Activated T-cell treated with anti-CD3 and anti-CD28 coated beads for 4 hours (primary cell): ENCODE data around the gene GBGT1.

ENCODE experiments used
- DNase-seq: peaks from one replicate; pipeline ENCODE4 v3.0.0-alpha.2; 2020

The GBGT1 gene

DNA sequence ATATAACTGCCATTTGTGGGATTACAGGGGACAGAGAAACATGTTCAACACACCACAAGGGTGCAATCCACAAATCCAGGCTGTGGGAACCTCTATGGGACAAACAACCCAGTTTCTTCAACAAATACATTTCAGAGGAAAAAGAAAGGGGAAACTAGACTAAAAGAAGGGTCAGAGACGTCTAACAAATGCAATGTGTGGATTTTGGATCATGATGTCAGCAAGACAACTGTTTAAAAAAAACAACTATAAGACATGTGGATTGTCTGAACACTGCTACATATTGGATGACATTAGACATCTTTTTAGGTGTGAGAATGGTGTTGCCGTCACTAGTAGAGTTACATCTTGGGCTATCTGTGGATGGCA, 38.8 kb downstream of the GBGT1 start:
- DNase-seq, result no peak

DNA sequence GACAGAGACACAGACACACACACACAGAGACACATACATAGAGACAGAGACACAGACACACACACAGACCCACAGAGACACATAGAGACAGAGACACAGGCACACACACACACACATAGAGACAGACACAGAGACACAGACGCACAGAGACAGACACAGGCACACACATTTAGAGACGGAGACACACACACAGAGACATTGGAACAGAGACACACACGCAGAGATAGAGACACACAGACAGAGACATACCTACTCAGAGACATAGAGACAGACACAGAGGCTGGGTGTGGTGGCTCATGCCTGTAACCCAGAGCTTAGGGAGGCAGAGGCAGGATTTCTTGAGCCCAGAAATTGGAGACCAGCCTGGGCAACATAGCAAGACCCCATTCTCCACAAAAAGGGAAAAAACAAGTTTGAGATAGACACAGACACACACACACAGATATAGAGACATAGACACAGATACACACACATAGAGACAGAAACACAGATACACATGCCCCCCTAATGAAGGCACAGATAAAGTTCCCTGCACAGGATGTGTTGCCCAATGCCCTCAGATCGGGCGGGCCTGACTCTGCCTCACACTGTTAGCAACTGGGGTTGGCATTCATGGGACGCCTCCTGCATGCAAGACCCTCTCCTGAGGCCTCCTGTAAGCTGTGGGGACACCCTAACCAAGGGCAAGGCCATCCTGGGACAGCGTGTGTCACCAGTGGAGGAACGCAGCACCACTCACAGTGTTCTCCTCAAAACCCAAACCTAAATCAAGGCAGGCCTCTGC, 39.4 kb downstream of the GBGT1 start:
- no peak for DNase-seq

GRCh38 chr9:133122935-133123611, 40.6 kb downstream of the GBGT1 start:
- no peak for DNase-seq

DNA sequence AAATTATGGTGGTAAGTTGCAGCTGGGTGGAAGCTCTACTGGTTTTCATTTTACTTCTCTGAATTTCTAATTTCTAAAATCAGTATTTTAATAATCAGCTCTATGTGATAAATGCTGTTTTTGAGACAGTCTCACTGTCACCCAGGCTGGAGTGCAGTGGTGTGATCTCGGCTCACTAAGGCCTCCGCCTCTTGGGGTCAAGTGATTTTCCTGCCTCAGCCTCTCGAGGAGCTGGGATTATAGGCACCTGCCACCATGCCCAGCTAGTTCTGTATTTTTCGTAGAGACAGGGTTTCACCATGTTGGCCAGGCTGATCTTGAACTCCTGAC, 41.1 kb downstream of the GBGT1 start:
- DNase-seq, result no peak

DNA sequence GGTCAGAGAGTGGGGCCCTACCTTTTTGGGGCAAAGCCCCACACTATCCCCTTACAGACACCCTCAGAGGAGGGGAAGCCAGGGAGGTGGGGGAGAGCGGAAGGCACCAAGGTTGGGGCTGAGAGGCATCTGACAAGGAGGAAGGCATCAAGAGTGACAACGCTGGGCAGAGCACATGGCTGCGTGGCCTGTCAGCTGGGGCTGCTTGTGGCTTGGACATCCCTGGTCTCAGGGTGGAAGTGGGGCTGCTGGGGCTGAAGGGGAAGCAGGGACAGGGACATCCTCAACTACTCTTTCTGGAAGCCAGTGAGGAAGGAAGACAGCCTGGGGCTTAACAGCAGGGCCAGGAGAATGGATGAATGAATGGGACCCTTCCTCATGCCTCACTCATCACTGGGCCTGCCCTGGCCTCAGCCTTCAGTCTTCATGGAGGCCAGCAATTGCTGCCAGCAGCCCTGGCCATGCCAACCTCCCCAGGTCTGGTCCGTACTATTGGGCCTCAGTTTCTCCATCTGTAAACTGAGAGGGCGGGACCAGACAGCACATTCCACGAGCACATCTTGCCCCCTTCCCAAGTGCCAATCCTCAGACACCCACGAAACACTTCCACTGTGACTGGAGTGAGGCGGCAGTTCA, 41.7 kb downstream of the GBGT1 start:
- no peak for DNase-seq

DNA sequence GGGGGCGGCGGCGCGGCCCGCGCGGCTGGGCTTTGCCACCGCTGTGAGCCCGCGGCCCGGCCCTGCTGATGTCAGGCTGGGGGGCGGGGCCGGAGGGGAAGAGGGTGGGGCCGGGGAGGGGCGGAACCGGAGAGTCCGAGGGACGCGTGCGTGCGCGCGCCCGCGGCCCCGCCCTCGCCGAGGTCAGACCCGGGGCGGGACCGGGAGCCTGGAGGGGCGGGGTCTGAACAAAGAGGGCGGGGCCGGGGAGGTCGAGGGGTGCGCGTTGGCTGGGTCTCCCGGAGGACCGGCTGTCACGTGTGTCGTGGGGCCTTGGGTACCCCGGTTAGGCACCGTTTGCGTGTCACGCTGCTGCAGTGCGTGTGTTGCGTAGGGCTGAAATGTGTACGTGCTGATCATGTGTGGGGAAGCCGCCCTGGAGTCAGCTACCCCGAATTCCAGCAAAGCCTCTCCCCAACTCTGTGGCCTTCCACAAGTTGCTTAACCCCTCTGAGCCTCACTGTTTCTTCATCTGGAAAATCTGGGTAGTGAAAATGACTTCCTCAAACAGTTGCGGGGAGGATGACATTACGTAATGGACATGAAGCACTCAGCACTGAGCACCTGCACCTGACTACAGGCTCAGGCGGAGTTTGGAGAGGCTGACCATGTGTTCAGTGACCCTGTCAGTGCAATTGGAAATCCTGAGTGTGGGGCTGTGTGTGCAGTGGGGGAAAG, 42.4 kb downstream of the GBGT1 start, which contains the start of gene RALGDS:
Gene RALGDS (minus strand): TSS at position 43 of the 717 bp plus-strand sequence. CDS start 86 bp downstream, outside the sequence.
- peak; percentile 89 for DNase-seq

DNA sequence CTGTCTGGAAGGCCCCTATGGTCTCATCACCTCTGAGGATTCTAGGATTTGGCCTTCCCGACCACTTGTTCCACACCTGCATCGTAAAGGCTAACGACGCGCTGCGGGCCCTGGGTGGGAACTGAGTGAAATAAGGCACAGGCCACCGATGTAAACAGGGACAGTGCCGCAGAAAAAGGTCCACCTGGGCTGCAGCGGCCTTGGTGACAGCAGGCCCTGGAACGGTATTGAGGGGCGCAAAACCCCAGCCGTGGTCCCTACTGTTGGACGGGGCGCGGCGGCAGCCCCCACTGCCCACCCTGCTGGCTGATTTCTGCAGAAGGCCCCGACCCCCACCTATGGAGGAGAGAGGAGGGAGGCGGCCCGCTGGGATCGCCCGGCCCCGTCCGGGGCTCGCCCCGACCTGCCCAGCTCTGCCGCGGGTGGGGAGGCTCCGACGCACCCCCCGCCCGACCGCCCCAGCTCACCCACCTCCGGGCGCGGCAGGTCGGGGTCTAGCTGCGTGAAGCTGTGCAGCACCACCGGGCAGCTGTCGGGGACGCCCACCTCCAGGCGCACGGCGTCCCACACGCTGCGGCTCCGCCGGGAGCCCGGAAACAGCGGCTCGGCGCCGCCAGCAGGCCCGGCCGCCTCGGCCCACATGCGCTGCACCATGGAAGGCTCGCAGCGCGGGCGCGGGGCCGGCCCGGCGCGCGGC, 43.1 kb downstream of the GBGT1 start:
- no peak for DNase-seq

DNA sequence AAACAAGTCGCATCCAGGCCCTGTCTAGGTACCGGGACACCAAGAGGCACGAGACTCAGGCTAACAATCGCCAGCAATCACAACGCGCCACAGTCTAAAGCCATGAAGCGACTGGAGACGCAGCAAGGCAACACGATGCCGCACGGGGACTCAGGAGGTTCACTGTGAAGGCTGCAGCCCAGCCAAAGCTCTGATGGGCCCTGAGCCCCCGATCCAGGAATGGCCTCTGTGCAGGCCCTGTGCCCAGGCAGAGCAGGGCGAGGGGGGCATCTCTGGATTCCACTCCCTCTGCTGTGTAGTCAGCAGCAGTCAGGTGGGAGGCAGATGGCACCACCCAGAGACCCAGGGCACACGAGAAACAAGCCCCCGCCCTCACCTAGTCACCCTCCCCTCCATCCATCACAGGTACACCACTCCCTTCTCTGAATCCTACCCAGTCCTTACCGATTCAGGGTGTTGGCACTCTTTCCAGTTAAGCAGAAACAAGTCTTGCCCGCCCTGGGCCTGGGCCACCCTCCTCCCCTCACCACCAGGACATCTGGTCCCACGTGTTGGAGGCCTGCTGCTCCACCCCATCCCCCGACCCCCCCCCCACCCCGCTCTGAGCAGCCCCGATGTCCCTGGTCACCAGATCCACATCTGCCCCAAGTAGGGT, 43.7 kb downstream of the GBGT1 start:
- no peak for DNase-seq

- DNase-seq, result no peak
Observed at GRCh38 chr9:133119103-133119845, 44.4 kb downstream of the GBGT1 start.

- DNase-seq, result no peak
Observed at GRCh38 chr9:133118568-133118967, 45.1 kb downstream of the GBGT1 start.

GRCh38 chr9:133118179-133118520, 45.6 kb downstream of the GBGT1 start:
- DNase-seq, result no peak

- DNase-seq, result no peak
Observed at GRCh38 chr9:133117271-133118178, 46.2 kb downstream of the GBGT1 start.

GRCh38 chr9:133116346-133117231, 47.1 kb downstream of the GBGT1 start:
- DNase-seq, result no peak

GRCh38 chr9:133115604-133116345, 47.9 kb downstream of the GBGT1 start:
- DNase-seq, result peak; percentile 44

DNA sequence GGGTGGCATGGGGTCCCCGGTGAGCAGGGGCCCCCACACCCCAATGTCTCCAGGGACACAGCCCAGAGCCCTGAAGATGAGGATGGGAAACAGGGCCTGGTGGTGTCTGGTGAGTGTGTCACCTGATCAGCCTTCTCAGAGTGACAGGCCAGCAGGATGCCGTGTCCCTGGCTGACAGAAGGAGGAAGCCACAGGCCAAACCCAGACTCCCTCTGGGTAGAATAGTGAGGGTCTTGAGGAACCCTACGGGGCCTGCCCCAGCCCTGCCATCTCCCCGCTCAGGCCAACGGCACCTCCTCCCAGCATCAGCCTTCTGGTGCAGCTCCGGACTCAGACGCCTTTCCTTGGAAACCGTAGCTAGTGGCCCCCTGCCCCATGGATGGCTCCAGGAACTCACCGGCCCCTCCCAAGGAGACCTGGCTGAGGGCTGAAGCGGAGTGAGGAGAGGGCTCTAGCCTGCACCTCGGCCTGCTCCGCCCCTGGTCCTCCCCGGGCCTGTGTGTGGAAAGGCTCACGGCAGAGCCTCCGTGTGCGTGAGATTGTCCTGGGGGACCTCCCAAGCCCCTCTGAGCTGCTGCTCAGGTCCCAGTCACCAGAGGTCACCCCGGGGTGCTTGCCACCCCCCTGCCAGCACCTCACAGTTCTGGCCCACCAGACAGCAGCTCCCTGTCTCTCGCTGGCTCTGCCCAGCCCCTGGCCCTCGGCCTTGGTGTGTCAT, 48.7 kb downstream of the GBGT1 start:
- no peak for DNase-seq

- no peak for DNase-seq
Observed at GRCh38 chr9:133113949-133114885, 49.5 kb downstream of the GBGT1 start.
